Spleen (tissue), 7 donors: Measurements from ENCODE around the gene CTSE.

ENCODE experiments used
- POLR2A ChIP-seq, 3 donors: fragments of 450-650 bp; IDR thresholded peaks; one replicate each; pipeline ENCODE4 v1.5.1; 2017; ENCODE audit warnings: antibody characterized with exemption in 3 of 3, mild to moderate bottlenecking in 1 of 3
- TF ChIP-seq, protein P1 (sequence below), 11 experiments: fragments of 200-600 bp in 7 of 11; fragments of 450-650 bp in 4 of 11; sonication (generic) in 4 of 11; IDR thresholded peaks in 8 of 11; conservative IDR thresholded peaks in 3 of 11; 1 replicate in 7 of 11; 2 replicates in 4 of 11; pipeline versions ENCODE4 v1.4.0 to v1.8.0; 2016 to 2021; ENCODE audit warnings: antibody characterized with exemption in 11 of 11, inconsistent platforms in 4 of 11, mild to moderate bottlenecking in 1 of 11
- donor health status: DM: no; HTN: no; CAD: no; lungs with moderate emphysema.
- donor health status: DM: no; HTN: no; CAD: no.
- donor health status: DM: no; HTN: no; CAD: no.

DNA sequence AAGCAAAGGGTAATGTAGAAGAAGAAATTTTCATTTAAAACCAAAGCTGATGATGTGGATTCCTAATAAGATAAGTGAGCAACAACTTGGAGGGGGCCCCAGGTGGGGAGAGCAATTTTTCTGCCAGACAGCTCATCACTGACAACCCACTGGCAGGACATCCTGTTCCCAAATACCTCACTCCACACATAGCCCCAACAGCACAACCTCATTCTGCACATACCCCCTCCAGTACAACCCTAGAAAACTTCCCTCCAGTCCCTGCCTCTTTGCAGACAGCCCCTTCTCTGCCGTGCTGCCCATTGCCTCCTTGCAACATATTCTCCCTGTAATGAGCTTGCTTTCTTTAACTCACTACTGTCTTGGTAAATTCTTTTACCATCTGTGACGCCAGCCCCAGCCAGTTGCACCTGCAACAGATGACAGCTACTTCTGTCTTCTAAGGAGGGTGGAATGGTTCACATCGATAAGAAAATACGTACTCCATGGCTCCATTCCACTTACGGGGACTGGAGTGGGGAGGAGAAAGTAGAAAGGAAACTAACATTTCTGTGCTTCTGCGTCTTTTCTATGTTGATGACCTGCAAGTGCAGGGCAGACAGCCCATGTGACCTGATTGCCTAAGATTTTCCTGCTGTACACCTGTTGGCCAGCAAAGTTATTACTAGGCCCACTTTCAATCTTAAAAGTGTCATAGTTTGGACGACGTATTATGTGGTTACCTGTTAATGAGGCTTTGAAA lies 44.0 kb upstream of the CTSE start:
- TF ChIP-seq, protein P1, sequence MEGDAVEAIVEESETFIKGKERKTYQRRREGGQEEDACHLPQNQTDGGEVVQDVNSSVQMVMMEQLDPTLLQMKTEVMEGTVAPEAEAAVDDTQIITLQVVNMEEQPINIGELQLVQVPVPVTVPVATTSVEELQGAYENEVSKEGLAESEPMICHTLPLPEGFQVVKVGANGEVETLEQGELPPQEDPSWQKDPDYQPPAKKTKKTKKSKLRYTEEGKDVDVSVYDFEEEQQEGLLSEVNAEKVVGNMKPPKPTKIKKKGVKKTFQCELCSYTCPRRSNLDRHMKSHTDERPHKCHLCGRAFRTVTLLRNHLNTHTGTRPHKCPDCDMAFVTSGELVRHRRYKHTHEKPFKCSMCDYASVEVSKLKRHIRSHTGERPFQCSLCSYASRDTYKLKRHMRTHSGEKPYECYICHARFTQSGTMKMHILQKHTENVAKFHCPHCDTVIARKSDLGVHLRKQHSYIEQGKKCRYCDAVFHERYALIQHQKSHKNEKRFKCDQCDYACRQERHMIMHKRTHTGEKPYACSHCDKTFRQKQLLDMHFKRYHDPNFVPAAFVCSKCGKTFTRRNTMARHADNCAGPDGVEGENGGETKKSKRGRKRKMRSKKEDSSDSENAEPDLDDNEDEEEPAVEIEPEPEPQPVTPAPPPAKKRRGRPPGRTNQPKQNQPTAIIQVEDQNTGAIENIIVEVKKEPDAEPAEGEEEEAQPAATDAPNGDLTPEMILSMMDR (IDR thresholded peaks at IDR 0.05 in 8 of 11, conservative IDR thresholded peaks at IDR 0.05 in 3 of 11) = no peak
- TF ChIP-seq POLR2A (IDR thresholded peaks at IDR 0.05) = no peak
